HG03095 (cell line): ENCODE results near the gene FURIN.
"Not testable (repeated sequence)": the region's sequence is repeated elsewhere in the genome, so short reads cannot be mapped to it uniquely, and the experiment has no call there.

Source experiments
- ATAC-seq: cut with Tn5 transposase; IDR thresholded peaks from one replicate; pipeline ENCODE4 v1.9.1; 2021; ENCODE audit warnings: moderate library complexity; ENCODE audit not compliant: unreplicated experiment

Gene FURIN

DNA sequence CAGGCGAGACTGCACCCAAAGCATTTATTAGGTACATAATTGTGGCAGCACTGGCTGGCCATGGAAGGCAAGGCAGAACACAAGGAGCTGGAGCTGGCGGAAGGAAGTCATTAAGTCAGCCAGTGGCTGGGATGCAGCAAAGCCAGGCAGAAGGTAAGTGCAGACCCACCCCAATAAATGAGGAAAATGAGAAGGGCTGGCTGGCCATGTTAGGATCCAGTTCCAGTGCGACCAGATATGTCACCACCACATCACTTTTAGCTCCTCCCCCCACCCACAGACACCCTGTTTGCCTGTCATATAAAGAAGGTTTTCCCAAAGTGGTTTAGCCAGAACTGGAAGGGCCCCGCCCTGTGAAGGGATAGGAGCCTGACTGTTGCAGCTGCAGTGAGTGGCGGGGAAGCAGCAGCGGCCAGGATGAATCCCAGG lies at the start of gene FURIN:
Gene FURIN (plus strand): TSS at position 328 of the 429 bp plus-strand sequence. CDS start 7,153 bp downstream, outside the sequence.
- ATAC-seq, result no peak

DNA sequence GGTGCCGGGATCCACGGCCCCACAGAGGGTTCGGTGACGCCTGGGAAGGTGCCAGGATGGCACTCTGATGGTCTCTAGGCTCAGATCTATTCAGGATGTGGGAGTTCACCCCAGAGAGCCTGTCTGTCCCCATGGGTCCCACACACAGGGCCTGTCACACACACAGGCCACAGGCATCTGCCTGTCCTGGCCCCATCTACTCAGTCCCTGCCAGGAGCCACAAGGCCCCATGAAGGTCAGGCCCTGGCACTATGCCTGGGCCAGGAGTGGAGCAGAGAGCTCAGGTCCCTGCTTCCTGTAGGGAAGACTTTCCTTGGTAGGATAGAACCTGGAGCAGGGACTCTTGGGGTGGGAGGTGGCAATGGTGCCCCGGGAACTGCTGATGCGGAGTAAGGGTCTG lies 49.0 kb upstream of the FURIN start:
- no peak for ATAC-seq

DNA sequence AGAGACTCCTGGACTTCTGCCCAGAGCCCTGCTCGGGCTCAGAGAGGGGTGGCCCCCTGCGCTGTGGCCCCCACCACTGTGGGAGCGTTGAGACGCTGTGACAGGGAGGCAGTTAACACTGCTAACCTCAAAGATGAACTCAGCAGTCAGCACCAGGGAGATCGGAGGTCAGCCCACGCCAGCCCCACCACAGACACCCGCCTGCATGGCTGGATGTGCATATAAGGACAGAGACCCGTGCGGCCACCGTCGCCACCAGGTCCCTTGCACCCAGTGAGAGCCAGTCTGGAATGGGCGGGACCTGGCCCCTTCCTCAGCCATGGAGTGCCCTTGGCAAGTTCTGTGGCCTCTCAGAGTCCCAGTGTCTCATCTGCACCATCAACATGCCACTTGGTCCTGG lies 48.5 kb upstream of the FURIN start:
- no peak for ATAC-seq

DNA sequence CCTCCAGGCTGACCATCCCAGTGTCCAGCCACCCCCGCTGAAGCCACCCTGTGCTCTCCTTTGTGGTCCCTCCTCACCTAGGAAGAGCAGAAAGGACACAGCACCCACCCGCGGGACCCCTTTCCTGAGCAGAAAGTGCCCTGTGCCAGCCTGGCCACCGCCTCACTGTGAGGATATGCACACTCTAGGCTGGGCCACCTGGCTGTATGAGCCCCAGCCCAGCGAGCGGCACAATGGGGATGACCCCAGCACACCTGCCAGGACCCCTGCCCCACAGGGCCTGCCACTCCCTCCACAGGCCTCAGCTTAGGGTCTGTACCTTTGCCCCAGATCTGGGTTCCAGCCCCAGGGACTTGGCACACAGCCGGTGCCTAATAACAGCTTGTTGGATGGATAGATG lies 47.9 kb upstream of the FURIN start:
- ATAC-seq, result no peak

DNA sequence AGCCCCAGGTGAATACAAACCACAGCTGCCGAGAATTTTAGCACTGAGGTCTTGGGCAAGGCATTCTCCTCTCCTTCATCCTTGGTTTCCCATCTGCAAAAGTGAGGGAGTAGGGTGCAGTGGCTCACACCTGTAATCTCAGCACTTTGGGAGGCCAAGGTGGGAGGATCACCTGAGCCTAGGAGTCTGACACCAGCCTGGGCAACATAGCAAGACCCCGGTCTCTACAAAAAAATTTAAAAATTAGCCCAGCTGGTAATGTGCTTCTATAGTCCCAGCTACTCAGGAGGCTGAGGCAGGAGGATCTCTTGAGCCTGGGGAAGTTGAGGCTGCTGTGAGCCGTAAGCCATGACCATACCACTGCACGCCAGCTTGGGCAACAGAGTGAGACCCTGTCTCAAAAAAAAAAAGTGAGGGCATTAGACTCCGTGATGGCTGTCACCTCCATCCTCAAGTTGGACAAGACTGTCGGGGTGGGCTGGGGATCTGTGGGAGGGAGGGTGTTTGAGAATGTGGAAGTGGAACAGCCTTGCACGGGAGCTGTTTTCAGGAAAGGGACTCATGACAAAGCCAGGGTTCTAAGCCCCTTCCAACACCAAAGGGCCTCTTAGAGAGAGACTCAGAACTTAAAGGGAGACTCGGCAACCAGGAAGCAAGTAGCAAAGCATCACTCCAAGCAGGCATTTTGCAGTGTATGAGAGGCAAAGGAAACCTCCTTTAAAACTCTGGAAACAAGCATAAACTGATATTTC lies 46.0 kb upstream of the FURIN start:
- no peak for ATAC-seq

DNA sequence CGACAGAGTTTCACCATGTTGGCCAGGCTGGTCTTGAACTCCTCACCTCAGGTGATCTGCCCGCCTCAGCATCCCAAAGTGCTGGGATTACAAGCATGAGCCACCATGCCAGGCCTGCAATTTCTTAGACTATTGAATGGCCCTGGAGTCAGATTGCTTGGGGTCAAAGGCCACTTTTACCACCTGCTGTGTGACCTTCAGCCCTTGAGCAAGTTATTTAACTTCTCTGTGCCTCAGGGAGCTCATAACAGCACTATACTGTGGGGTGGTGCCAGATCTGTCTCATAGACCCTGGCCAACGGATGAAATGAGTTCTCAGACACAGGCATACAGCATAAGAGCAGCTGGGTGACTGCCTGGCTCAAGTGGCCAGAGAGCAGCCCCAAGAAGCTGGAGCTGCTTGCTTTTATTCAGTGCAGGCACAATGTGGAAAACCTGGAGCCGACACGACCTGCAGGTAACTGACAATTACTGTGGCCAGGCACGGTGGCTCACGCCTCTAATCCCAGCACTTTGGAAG lies 44.9 kb upstream of the FURIN start:
- ATAC-seq, result no peak

DNA sequence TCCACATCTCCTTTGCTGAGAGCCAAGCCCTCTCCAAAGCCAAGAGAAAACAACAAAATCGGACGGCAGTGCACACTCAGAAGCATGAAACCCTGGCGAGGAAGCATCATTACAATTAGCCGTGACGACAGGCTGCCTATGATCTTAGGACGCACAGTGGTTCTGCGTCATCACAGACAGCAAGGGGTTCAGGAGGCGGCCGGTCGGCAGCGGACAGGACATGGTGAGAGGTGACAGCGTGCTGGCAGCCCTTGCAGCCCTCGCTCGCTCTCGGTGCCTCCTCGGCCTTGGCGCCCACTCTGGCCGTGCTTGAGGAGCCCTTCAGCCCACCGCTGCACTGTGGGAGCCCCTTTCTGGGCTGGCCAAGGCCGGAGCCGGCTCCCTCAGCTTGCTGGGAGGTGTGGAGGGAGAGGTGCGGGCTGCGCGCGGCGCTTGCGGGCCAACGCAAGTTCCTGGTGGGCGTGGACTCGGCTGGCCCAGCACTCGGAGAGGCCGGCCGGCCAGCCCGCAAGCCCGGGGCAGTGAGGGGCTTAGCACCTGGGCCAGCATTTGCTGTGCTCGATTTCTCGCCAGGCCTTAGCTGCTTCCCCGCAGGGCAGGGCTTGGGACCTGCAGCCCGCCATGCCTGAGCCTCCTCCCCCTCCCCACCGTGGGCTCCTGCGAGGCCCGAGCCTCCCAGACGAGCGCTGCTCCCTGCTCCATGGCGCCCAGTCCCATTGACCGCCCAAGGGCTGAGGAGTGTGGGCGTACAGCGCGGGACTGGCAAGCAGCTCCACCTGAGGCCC lies 43.1 kb upstream of the FURIN start:
- ATAC-seq, result not testable (repeated sequence)

DNA sequence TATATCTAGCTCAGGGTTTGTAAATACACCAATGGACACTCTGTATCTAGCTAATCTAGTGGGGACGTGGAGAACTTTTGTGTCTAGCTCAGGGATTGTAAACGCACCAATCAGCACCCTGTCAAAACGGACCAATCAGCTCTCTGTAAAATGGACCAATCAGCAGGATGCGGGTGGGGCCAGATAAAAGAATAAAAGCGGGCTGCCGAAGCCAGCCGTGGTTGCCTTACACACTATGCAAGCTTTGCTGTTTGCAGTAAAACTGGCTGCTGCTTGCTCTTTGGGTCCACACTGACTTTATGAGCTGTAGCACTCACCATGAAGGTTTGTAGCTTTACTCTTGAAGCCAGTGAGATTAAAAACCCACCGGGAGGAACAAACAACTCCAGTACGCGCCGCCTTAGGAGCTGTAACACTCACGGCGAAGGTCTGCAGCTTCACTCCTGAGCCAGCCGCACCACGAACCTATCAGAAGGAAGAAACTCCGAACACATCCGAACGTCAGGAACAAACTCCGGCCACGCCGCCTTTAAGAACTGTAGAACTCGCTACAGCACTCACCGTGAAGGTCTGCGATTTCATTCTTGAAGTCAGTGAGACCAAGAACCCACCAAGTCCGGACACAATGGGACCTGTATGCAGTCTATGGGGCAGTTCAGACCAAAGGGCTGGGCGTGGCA lies 42.0 kb upstream of the FURIN start:
- not testable (repeated sequence) for ATAC-seq

DNA sequence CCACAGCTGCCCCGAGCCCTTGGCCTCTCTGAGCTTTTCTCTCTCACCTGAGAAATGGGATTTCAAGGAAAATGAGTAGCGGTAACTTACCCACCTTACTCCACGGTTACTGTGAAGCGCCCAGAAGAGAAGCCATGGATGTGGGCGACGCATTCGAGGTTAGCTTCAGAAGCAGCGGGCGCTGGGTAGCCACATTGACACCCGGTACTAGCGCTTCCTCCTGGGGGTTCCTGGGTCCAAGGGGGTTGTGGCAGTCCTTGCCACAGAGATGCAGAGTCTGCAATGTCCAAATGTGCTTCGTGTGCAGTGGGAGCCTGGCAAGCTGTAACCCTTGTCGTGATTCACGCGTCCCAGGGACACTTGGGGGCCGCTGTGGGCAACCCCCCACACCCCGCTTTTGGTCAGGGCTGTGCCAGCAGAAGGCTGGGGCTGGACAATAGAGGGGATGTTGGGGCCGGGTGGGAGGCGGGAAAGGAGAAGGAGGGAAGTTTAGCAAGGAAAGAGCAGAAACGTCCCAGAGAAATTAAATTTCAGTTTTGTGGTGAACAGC lies 41.4 kb upstream of the FURIN start:
- ATAC-seq, result no peak

DNA sequence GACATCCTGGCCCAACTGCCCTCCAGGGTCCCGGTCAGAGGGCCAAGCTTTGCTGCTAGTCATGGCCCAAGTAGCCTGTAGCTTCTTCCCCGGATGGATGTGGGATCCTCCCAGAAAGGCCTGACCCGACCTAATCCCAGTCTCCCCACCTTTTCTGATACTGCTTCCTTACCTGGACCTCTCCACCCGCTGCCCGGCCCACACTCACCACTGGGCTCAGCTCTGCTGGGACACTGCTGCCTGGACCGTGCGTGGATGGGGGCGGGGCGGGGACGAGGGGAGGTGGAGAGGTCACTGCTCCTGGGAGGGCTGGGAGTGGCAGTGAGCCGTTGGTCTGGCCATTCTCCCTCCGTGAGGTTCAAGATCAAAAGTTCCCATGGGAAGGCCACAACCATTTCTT lies 40.3 kb upstream of the FURIN start:
- ATAC-seq, result no peak

DNA sequence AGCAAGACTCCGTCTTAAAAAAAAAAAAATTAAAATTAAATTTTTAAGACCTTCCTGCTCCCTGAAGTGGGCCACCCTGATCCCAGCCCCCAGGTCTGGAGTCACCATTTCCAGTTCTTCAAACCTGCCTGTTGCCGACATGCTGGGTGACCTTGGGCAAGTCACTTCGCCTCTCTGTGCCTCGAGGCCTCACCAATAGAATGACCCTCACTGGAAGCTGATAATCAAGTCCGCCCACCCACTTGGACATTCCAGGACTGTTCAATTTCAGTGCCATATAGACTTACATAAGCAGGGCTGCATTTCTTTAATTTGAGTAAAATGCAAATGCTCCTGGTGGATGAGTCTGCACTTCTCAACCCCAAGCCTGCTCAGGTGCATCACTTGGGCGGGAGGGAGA lies 39.3 kb upstream of the FURIN start:
- no peak for ATAC-seq

DNA sequence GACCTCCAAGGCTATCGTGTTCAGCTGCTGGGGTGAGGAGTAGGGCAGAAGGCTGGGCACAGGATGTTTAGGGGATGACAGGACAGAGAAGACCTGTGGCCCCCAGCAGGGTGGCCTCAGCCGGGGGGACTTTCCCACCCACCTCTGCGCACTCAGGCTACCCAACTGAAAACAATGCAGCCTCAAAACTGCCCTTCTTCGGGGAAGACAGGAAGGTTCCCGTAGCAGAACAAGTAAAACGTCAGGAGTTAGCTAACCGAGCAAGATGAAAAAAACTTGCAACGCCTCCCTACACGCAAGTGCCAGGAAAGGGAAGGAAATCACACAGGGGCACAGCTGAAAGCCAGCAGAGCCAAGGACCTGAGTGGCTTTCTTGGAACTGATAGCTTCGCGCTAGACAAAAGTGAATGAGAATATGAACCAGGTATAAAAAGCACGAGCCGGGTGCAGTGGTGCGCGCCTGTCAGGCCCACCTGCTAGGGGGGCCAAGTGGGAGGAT lies 38.4 kb upstream of the FURIN start:
- ATAC-seq, result no peak

DNA sequence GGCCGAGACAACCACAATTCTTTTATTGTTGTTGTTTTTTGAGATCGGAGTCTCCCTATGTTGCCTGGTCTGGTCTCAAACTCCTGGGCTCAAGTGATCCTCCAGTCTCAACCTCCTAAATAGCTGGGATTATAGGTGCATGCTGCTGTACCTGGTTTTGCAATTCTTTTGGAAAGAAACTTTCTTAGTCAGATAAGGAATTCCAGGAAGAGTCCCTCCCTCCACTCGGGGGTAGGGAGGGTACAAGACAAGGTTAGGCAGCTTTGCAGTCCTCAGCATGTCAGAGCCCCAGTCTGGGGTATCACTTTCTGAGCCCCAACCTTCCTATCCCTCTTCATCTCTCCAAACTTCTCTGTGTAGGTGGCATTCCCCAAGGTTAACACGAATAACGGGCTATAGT lies 33.8 kb upstream of the FURIN start:
- ATAC-seq, result no peak

DNA sequence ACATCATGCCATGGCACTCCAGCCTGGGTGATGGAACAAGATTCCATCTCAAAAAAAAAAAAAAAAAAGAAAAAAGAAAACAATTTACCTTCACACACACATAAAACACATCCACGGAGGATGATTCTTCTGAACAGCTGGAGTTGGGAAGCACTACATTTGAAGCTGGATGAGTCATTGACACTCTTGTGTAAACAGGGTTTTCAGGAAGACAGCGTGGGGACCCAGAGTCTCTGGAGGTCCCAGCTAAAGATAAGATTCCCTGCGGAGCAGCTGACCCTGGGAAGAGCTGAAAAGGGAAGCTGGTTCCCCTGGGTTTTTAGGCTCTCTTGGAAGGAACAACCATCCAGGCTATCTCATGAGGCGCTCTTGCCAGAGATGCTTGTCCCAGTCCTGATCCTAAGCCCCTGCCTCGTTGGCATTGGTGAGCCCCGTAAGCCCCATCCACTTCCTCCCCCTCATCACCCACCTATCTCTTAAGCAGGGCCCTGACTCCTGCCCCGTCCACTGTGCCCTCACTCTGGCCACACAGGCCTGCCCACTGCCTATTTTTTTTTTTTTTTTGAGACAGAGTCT lies 32.0 kb upstream of the FURIN start:
- no peak for ATAC-seq

DNA sequence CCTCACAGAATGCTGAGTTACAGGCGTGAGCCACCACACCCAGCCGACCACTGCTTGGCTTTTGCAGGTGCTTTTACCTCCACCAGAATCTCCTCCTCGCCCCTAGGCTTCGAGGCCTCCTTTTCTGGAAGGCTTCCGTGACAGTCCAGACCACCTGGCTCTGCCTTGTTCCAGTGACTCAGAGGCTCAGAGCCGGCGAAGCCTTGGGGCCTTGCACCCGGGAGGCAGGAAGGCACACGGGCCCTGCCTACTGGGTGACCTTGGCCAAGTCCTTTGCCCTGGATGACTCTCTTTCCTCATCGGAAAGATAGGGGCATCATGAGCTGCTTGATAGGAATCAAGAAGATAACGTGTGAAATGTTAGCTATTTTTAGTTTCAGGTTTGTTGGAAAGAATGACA lies 31.3 kb upstream of the FURIN start:
- ATAC-seq, result no peak

DNA sequence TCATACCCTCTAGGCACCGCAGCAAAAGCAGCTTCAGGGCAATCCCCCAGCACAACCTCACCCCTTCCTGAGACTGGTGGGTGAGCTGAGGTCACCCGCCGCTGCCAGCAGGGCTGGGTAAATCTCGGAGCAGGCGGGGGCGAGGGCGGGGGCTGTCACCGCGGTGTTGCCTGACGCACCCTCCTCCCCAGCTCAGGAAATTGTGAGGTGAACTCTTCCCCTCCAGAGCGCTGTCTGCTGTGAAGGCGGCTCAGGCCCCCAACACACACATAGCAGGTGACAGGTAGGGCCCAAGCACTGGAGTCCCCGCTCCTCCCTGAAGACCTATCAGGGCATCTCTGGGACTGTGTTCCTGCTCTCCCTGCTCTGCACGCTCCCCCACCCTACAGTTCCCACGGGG lies 30.2 kb upstream of the FURIN start:
- no peak for ATAC-seq

DNA sequence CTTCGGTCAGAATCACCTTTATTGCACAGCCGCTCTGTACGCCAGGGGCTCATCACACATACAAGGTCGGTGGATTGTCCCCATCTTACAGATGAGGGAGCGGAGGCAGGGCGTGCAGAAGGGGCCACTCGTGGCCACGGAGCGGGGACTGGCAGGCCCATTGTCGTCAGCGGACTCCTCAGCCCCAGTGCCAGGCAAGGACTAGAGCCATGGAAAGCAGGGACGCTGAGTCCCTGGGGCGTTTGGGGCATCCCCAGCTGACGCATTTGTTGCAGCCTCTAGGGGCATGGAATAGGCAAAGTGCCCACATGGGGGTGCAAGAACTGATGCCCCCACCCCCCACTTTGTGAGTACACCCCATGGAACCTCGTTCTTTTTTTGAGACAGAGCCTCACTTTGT lies 29.8 kb upstream of the FURIN start:
- no peak for ATAC-seq

DNA sequence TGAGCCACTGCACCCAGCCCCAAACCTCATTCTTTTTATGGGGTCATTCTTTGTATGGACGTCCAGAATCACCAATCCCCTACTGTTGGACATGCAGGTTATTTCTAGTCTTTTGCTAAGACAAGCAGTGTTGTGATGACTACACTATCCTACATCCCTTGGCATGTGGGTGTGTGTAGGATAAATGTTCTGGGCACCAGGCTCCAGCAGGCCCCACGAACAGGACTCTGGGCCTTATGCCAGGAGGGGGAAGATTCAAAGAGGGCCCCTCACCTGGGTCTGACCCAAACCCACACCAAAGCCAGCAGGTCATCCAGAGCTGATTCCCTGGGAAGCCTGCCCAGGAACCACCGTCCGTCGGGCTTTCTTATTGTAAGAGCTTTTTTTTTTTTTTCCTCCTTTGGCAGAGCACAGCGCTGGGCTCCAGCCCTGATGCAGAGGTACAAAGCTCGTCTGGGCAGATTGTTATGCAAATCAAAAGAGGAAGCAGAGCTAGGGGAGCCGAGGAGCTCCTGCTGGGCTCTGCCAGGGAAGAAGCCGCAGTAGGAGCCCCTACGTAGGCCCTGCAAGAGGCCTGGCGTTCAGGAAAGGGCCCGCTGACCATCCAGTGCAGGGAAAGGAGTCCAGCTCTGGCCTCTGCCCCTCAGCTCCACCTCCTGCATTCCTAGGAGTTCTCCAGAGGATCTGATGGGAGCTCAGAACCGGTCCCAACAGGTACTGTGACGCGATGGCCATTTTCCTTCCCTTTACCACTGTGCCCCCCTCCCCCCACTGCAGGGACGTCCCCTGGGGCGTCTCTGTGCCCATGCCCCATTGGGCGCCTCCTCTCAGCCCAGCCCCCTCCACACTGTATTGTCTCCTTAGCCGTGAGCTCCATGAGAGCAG lies 29.0 kb upstream of the FURIN start:
- peak; percentile 87 for ATAC-seq

DNA sequence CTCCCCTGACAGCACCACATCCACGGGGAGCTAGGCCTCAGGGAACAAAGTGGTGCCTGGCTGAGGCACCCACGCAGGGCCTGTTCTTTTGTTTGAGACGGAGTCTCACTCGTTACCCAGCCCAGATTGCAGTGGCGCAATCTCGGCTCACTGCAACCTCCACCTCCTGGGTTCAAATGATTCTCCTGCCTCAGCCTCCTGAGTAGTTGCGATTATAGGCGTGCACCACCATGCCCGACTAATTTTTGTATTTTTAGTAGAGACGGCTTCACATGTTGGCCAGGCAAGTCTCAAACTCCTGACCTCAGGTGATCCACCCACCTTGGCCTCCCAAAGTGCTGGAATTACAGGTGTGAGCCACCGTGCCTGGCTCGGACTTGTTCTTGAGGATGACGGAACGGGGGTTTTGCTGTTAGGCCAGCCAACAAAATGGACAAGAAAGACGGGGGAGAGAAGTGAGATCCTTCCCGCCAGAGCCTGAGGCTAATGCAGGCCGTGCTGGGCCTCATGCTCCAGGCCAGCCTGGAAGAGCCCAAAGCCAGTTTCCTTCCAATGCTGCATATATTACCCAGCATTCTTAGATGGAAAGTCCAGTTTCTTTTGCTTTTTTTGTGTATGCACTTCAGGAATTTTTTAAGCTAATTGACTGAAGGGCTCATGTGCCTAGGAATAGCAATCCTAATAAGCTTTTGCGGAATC lies 28.1 kb upstream of the FURIN start:
- ATAC-seq, result no peak
